NK-92 (cell line): ENCODE results near the gene KAZN.

Source experiments
- DNase-seq: peaks from one replicate; lab custom pipeline; 2025; ENCODE audit not compliant: unreplicated experiment; lab: John Stamatoyannopoulos, UW

KAZN gene

DNA sequence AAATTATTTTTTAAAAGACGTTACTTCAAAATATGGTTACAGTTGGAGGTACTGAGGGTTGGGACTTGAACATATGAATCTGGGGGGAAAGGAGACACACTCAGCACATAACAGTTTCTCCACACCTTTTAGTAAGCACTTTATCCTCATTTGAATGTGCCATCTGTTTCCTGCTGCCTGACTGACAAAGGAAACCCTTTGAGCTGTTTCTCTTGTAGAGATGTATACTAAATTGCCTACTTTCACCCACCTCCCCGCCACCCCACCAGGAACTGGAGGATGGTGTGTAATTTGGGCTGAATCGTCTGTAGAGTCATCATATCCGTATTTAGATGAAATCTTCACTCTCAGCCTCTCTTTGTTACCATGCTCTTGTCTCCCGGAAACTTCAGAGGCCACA lies 108.1 kb downstream of the KAZN start:
- DNase-seq: no peak

DNA sequence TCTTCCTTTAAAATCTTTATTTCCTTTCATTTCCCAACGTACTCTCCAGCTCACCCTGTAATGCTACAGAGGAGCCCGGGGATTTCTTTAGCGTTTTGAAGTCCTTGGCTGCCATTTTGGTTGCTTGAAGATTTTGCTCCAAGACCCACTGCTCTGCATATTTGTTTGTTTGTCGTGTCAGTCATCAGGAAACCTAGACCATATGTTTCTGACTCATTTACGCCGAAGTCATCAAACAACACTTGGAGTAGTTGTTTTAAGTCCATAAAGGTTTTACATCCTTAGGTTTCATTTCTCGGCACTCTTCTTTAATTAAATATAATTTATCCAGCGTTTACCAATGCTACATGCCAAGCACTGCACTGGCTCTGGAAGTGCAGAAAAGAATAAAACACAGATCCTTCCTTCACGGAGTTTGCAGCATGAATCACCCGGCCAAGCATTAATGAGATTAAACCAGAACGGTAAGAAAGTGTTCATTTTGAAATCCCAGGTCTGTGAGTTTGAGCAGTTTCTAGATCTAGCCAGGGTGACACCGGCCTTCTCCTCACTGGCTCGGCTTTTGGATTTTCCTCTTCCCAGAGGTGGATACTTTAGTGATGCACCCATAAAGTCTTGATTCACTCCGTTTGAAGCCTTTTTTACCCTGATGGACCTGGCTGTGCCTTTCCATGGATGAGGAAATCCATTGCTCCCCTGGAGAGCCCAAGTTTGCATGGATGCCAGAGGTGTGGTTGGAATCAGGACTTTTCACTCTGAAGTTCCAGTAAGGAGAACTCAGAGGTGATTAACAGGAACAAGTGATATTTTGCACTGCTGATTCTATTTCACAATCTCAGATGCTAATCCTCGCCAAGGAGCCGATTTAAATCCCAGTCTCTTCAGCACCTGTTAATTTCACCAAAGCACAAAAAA lies 109.3 kb downstream of the KAZN start:
- no peak for DNase-seq

DNA sequence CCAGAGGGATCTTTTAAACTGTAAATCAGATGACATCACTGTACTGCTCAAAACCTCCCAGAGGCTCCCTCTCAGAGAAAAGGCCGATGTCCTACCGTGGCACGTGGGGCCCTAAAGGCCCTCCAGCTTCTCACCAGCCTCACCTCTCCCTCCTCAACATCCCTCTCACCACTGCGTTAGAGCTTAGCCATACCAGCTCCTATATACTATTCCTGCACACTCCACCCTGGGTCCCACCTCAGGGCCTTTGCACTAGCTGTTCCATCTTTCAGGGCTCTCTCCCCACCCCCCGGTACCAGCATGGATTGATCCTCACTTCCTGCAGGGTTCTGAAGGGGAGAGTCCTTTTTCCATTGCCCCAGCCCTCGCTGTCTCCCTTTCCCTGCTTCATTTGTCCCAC lies 111.8 kb downstream of the KAZN start:
- no peak for DNase-seq

DNA sequence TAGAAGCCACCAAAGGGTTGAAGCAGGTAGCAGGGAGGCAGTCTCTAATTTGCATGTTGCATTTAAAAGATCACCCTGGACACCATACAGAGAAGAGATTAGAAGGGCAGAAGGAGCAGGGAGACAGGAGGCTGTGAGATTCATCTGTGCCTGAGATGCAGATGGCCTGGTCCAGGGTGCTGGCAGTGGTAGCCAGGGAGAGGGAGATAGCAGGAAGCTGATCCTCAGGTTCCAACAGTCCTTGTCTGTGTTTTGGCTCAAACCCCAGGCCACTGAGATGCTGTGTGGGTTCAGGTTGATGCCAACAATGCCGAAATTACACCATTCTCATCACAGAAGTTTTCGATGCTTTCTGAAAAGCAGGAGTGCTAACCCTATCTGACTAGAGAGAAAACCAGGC lies 113.7 kb downstream of the KAZN start:
- DNase-seq: no peak

DNA sequence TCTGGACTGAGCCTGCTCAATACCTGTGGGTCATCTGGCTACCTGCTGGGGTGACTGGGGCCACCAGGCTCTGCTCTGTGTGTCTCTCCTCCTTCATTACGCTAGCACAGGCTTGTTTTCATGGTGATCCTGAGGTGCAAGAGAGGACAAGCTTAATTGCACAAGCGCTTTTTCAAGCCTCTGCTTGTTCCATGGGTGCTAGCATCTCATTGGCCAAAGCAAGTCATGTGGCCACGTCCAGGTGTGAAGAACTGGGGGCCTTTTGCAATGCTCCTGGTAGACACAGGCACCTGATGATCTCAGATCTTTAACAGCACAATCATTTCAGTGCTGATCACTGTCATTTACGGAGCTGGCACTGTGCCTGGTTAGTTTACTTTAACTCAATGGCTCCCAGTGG lies 114.6 kb downstream of the KAZN start:
- no peak for DNase-seq

DNA sequence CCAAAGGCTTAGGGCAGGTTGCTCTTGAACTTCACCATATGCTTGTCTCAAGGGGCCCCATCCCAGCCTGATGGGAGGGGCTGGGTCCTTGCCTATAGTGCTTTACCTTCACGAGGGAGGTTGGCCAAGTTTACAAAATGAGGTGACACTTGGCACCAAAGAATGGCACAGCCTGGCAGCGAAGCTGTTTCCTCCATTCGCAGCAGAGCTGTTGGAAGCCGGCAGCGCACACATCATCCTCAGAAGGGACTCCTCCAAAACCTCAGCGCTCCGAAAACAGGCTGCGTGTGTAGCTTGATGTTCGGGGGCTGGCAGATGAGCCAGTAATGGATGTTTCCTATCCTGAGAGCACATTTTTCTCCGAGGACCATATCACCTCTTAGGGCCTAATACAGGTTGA lies 116.8 kb downstream of the KAZN start:
- DNase-seq: no peak

DNA sequence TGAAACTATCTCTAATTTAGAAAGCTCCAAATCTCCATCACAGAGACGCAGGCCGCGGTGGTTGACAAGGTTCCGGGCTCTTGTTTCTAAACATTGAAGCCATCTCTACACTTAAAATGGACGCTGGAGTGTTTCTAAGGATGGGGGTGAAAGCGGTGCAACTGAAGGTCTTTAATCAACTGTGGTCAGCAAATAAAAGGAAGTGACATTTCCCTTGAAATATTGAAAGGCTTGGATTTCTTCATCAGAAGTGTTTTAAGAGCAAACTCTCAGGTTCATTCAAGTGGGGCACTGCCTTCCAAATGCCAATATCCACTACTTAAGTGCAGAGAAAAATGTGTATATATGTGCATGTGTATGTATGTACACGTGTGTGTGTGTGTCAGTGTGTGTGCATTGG lies 117.3 kb downstream of the KAZN start:
- DNase-seq: no peak

DNA sequence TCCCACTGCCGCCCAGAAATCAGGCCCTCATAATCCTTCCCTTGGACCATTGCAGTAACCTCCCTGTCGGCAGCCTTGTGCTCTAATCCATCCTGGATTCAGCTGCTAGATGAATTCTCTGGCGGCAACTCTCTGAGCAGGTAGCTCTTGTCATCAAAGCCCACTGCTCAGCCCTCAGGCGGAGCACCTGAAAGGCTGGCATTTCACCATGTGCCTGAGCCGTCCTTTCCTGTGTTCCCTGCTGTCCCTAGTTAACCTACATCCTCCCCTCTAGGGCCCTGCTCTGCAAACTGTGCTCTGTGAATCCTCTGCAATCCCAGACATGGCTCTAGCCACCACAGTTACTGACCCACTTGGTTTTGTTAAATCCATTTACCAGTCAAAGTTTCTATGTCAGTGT lies 118.0 kb downstream of the KAZN start:
- DNase-seq: no peak

DNA sequence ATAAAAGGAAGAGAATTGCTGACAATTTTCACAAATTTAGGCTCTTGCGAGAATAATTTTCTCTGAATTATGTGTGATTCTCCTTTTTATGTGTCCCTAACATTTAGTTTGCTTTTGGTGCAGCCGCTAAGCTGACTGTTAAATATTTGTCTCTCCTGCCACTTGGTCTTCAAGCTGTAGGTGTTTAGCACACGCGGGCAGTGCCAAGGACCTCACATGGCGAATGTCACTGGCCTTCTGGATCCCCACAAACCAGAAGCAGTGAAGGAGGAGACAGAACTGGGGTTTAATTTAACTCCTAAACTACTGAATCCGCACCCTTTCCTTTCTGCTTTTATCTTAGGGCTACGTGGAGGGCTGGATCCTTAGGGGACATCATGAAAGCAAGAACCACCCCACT lies 120.0 kb downstream of the KAZN start:
- DNase-seq: no peak

DNA sequence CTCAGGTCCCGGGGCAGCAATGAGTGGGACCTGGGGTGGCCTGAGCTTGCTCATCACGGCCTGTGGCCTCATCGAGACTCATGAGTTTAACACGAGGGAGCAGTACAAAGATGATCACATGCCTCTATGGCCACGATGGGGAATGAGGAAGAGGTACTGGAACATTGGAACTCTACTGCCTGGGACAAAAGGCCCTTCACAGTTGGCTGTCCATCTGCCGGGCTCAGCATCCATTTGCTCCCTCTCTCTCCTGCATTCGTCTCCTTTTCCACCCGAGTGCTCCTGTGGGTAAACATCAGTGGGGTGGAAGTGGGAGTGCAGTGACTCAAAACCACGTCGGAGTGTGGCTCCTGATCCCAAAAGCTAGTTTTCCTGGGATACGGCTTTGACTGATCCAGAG lies 124.9 kb downstream of the KAZN start:
- no peak for DNase-seq

DNA sequence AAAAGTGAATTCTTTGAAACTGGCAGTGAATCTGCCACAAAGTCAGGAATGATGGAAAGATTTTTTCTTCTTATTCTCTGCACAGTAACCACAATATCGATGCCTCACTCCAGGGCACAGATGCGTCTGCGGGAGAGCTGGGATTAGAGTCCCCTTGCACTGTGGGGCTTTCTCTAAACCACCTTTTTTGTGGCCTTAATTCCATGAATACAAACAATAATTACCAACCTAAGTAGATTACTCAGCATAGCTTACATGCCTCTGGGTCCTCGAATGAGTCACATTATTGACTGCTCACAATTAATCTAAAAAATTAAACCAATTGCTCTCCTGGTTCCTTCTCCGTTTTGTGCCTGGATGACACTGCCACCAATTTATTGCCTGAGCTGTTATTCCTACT lies 125.8 kb downstream of the KAZN start:
- DNase-seq: no peak

DNA sequence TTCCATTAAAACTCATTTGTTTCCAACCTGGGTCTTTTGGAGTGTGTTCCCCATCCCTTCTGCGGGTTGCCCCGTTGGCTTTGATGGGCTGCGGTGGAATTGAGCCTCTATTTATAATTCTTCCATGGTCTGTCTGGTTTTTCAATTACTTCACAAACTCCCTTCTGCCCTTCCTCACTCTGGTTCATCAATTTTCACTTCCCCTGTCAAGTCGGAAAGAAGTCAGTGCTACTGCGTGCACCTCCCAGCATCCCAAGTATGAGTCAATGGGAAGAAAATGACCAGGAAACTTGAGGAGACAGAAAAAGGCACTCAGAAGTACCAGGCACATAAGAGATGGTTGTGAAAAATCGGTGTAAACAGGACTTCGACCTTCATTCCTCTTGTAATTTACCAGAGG lies 126.2 kb downstream of the KAZN start:
- DNase-seq: no peak

DNA sequence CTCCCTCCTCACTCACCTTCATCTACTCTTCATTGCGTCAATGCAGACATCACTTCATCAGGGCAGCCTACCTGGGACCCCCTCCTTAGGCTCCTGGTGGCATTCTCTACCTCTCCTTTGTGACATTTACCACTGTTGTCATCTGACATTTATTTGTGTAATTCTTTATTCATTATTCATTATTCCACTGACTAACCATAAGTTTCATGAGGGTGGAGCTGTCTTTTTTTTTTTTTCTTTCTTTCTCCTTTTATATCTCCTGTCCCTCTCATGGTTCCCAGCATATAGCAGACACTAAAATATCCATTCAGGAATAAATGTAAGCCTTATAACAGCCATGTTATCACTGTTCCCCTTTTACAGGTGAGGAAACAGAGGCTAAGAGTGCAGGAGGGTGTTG lies 126.8 kb downstream of the KAZN start:
- DNase-seq: no peak

DNA sequence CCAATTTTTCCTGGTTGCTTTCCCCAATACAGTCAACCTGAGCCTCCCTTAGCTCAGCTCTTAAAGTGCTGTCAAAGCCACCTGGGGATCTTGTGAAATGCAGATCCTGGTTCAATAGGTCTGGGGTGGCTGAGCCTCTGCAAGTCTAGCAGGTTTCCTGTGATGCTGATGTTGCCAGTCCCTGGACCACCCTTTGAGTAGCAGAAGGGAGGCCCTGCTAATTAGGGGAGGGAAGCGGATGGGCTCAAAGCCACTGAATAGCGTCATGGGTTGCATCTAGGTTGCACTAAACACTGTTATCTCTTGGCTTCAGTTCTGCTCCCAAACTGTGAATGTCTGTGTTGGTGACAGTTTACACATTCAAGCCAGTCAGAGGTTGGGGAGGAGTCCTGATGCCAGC lies 127.2 kb downstream of the KAZN start:
- DNase-seq: no peak

DNA sequence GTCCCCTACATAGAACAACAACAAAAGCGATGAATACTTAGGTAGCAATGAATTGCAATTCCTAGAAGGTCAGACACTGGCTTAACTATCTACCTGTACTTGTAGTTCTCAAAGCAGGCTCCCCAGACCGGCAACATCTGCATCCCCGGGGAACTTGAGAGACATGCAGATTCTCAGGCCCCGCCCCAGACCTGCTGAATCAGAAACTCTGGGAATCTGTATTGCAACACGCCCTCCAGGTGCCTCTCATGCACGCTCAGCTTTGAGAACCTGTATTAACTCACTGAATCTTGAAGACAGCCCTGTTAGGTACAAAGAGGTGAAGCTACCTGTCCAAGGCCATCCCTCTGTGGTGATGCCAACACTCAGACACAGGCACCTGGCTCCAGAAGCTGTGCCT lies 128.1 kb downstream of the KAZN start:
- DNase-seq: no peak

DNA sequence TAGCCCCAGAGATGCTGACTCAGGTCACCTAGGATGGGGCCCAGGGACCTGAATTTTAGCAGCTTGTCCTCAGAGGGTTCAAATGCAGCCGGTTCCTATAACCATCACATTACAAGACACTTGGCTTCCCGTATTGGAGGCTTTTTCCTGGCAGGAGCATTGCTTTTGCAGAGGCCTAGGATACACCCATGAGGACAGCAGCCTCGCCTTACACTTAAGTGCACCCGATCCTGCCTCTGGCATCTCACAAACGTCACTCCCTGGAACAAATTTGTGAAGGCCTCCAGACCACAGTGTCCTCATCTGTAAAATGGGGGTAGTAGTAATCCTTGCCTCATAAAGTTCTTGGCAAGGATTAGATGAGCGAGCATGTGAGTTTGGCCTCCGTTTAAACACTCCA lies 130.0 kb downstream of the KAZN start:
- no peak for DNase-seq

DNA sequence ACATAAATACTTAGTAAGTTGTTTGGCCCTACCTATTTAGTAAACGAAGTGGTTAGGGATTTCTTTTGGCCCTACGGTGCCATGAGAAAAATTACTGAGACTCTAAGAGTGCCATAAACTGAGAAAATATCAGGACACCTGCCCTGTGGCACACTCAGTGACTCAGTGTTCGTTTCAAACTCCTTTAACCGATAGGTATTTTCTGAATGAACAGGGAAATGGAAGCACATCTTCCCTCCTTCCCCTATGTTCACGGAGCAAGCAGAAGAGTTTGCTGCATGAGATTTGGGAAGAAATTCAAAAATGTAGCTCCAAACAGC lies 134.2 kb downstream of the KAZN start:
- DNase-seq: no peak

DNA sequence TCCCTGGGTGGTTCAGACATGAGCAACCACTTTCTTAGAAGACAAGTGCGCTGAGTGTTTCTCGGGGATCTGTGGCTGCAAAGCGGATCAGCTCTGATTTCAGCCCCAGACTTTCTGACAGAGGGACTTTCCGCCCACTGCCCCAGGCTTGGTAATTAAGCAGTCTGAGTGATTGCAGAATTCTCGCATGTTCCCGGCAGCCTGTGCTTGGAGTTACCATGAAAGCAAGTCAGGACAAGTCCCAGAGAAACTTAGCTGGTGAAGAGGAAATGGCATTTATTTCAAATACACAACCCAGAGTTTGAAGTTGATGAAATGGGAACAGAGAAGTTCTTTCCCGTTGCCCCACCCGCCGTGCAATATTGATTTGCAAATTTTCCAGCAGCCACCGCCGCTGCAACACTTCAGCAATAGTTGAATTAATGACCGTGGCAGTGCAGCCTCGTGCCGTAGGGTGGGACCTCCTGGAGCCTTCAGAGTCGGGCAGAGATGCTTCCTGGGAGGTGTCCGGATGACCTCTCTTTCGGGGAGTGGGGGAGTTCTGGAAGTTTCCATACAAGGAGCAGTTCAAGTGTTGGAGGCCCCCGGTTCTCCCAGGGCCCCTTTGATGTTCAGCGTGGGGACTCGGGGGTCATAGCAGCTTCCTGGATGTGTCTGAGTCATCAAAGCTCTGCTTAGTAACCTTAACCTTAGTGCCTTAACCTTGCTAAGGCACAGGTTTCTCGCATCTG lies 134.7 kb downstream of the KAZN start:
- no peak for DNase-seq

DNA sequence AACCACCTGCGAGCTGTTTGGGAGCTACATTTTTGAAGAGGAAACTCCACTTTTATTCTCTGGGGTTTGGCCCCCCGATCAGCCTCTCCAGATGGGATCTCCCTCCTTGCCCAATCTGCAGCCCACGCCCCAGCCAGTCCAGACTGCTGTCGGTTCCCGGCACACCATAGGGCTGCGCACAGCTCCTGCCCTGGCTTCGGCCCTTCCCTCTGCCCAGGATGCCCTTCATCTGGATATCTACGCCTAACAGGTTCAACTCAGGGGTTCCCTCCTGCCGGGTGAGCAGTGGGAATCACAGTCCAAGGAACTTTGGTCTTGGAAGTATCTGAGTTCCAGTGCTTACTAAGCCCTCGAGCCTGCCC lies 135.3 kb downstream of the KAZN start:
- DNase-seq: no peak

DNA sequence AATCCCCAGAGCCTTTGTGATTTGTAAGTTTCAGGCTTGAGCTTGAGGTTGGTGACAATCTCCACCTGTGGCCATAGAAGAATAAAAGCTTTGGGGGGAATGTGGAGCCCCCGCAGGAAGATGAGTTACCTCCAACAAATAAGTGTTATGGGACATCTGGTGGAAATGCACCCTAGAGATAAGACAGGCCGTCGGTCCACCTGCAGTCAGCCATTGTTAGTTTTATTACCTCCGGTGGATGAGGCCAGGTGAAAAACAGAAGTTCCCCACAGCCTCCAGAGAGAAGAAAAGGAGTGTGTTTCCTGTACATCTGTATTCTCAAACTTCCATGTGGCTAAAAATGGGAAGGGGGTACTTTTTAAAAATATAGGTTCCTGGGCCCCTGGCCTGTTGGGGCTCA lies 137.4 kb downstream of the KAZN start:
- no peak for DNase-seq

DNA sequence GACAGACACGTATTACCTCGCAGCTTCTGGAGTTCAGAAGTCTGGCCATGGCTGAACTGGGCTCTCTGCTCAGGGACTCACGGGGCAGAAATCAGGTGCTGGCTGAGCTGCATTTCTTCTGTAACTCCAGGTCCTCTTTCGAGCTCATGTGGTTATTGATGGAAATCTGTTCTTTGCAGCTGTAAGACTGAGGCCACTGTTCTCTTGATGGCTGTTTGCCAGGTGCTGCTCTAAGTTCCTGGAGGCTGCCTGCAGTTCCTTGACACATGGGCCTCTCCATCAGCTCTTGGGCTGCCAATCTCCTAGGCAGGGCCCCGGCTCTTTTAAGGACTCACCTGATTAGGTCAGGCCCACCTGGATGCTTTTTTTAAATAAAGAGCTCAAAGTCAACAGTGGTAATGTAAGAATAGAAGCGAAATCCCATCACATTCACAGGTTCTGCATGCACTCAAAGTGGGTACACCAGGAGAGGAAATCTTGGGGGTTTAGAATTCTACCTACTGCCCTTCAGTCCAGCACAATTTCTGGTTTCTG lies 139.1 kb downstream of the KAZN start:
- DNase-seq: no peak

DNA sequence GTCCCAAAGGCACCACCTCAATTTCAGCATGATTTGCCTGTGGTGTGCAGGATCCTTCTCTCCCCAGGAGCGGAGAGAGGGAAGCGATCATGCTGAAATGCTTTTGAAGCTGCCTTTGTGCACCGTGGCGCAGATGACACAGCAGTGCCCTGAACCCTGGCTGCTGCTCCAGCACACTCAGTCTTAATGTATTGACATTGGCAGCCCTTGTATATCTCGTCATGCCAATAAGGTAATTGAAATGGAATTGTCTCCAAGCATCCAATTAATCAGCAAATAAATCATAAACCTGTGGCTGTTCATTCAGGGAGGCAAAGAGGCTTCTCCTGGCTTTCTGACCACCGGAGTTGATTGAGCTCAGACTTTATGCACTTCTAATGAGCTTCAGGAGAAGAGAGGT lies 139.8 kb downstream of the KAZN start:
- DNase-seq: no peak

DNA sequence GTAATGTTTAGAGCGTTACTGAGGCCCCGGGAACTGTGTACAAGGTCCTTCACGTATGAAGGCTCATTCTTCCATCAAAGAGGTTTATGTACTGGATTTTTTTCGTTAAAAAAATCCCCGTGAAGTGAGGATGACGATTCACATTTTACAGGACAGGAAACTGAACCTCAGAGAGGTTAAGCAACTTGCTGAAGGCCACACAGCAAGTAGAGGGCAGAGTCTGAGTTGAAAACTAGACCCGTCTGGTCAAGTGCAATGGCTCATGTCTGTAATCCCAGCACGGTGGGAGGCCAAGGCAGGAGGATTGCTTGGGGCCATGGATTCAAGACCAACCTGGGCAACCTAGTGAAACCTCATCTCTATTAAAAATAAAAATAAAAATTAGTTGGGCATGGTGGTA lies 140.2 kb downstream of the KAZN start:
- no peak for DNase-seq
